NCI-H1694 (cell line): Measurements from ENCODE around the gene MMUT.
A peak's percentile ranks its signal among the peaks of the same experiment; 100 is the strongest.
"Not testable (repeated sequence)": the region's sequence is repeated elsewhere in the genome, so short reads cannot be mapped to it uniquely, and the experiment has no call there.

Source experiments
- DNase-seq: peaks from one replicate; lab custom pipeline; 2025; lab: John Stamatoyannopoulos, UW

MMUT gene

GRCh38 chr6:49462927-49463611, at the start of gene MMUT, which contains the start of gene CENPQ:
MMUT (minus strand) TSS chr6:49463253; CDS start chr6:49459466, 3,787 bp downstream.
CENPQ (plus strand) TSS chr6:49463370; CDS start chr6:49470177, 6,807 bp downstream.
- DNase-seq, result peak; percentile 92

GRCh38 chr6:49509342-49509741, 46.3 kb upstream of the MMUT start:
- no peak for DNase-seq

- DNase-seq, result no peak
Measured at GRCh38 chr6:49506569-49507111, 43.6 kb upstream of the MMUT start.

- no peak for DNase-seq
Measured at GRCh38 chr6:49504666-49505065, 41.6 kb upstream of the MMUT start.

- DNase-seq, result no peak
Measured at GRCh38 chr6:49499623-49500022, 36.6 kb upstream of the MMUT start, which contains the start of gene GLYATL3. GLYATL3 (plus strand) TSS chr6:49499923; CDS start chr6:49511991, 12,068 bp downstream.

- no peak for DNase-seq
Measured at GRCh38 chr6:49499126-49499525, 36.1 kb upstream of the MMUT start.

GRCh38 chr6:49497304-49497703, 34.3 kb upstream of the MMUT start:
- DNase-seq, result no peak

GRCh38 chr6:49490633-49491032, 27.6 kb upstream of the MMUT start:
- DNase-seq, result no peak

GRCh38 chr6:49483380-49483779, 20.3 kb upstream of the MMUT start:
- not testable (repeated sequence) for DNase-seq

- not testable (repeated sequence) for DNase-seq
Measured at GRCh38 chr6:49481846-49482245, 18.8 kb upstream of the MMUT start.

- no peak for DNase-seq
Measured at GRCh38 chr6:49479308-49479970, 16.4 kb upstream of the MMUT start.

GRCh38 chr6:49476564-49476963, 13.5 kb upstream of the MMUT start:
- DNase-seq, result not testable (repeated sequence)

GRCh38 chr6:49468042-49468441, 5.0 kb upstream of the MMUT start:
- DNase-seq, result no peak

GRCh38 chr6:49464691-49465090, 1.6 kb upstream of the MMUT start:
- no peak for DNase-seq

- no peak for DNase-seq
Measured at GRCh38 chr6:49463612-49463967, 537 bp upstream of the MMUT start.

GRCh38 chr6:49462599-49462926, 490 bp downstream of the MMUT start:
- no peak for DNase-seq

GRCh38 chr6:49462071-49462470, 982 bp downstream of the MMUT start:
- no peak for DNase-seq

GRCh38 chr6:49457771-49458170, 5.3 kb downstream of the MMUT start:
- DNase-seq, result no peak

- DNase-seq, result no peak
Measured at GRCh38 chr6:49454787-49455709, 8.0 kb downstream of the MMUT start.

- no peak for DNase-seq
Measured at GRCh38 chr6:49453221-49453620, 9.8 kb downstream of the MMUT start.

- DNase-seq, result no peak
Measured at GRCh38 chr6:49430866-49431265, 32.2 kb downstream of the MMUT start.

- DNase-seq, result no peak
Measured at GRCh38 chr6:49430187-49430586, 32.9 kb downstream of the MMUT start.
